ENCODE results near the gene TRAPPC11. TPM values are rescaled to one million over a fixed set of nuclear protein-coding genes. Genes with fewer than 3 reads are reported as not detected.

TRAPPC11 gene
- total RNA-seq, 2 experiments from 2014 or later: 27.8 to 35.7 TPM

GRCh38 chr4:183757060-183757459, 98.0 kb downstream of the TRAPPC11 start:
- Histone ChIP-seq H3K9me3 (ENCODE audit: low read length) (no peaks in the 10 kb centered on the region), H3K4me2 (ENCODE audit: low read length) (no peak overlapping the region), H3K27ac (ENCODE audit: low read depth, low read length, poor library complexity, severe bottlenecking) (no peak overlapping the region), H4K20me1 (ENCODE audit: insufficient read depth, low read length) (no peaks in the 10 kb centered on the region), H2AFZ (ENCODE audit: low read length) (no peak overlapping the region), H3K9me2 (ENCODE audit: insufficient read depth, low read length) (no peaks in the 10 kb centered on the region), H3K4me1 (ENCODE audit: insufficient read depth, low read length, poor library complexity, severe bottlenecking) (no peaks in the 10 kb centered on the region), H3K36me3 (ENCODE audit: insufficient read depth, low read length) (no peaks in the 10 kb centered on the region), H3K4me3 (ENCODE audit: low read depth, low read length, poor library complexity, severe bottlenecking) (no peak overlapping the region), H3K79me2 (ENCODE audit: insufficient read depth, low read depth, low read length) (no peaks in the 10 kb centered on the region)
- ChIA-PET POLR2A (interaction anchor here (0.7 kb wide), 1 partner anchor 9 kb away, joined by 5 read pairs; no protein-coding TSS in a partner anchor), CTCF (ENCODE audit: unreplicated experiment) (no interaction called here)
- no peak for DNase-seq (ENCODE audit: low spot score)
- TF ChIP-seq CTCF (conservative IDR thresholded peaks at IDR 0.05; ENCODE audit: low read length): no peak
- BruUV-seq (replicated peaks): no TSS peak
- intact Hi-C loops (cut with micrococcal nuclease; ENCODE audit: unreplicated experiment): no loop called here

GRCh38 chr4:183758061-183758757, 99.1 kb downstream of the TRAPPC11 start:
- H3K4me3 ChIP-seq (ENCODE audit: low read depth, low read length, poor library complexity, severe bottlenecking): no peak overlapping the region
- intact Hi-C loops (cut with micrococcal nuclease; ENCODE audit: unreplicated experiment): no loop called here
- H3K9me3 ChIP-seq (ENCODE audit: low read length): no peaks in the 10 kb centered on the region
- H3K79me2 ChIP-seq (ENCODE audit: insufficient read depth, low read depth, low read length): no peaks in the 10 kb centered on the region
- H3K4me1 ChIP-seq (ENCODE audit: insufficient read depth, low read length, poor library complexity, severe bottlenecking): no peaks in the 10 kb centered on the region
- no peak for DNase-seq (ENCODE audit: low spot score)
- no peaks in the 10 kb centered on the region for H4K20me1 ChIP-seq (ENCODE audit: insufficient read depth, low read length)
- no peak overlapping the region for H2AFZ ChIP-seq (ENCODE audit: low read length)
- BruUV-seq (replicated peaks): no TSS peak
- H3K4me2 ChIP-seq (ENCODE audit: low read length): no peak overlapping the region
- CTCF ChIA-PET (ENCODE audit: unreplicated experiment): no interaction called here
- H3K27ac ChIP-seq (ENCODE audit: low read depth, low read length, poor library complexity, severe bottlenecking): no peak overlapping the region
- H3K36me3 ChIP-seq (ENCODE audit: insufficient read depth, low read length): no peaks in the 10 kb centered on the region
- no peaks in the 10 kb centered on the region for H3K9me2 ChIP-seq (ENCODE audit: insufficient read depth, low read length)
- TF ChIP-seq CTCF (conservative IDR thresholded peaks at IDR 0.05; ENCODE audit: low read length) (no peak), EZH2phosphoT487 (IDR thresholded peaks at IDR 0.05; ENCODE audit: borderline replicate concordance, low read depth, low read length) (no peak)
- POLR2A ChIA-PET: no interaction called here

- Histone ChIP-seq H2AFZ (ENCODE audit: low read length) (no peak overlapping the region), H3K9me3 (ENCODE audit: low read length) (no peaks in the 10 kb centered on the region), H4K20me1 (ENCODE audit: insufficient read depth, low read length) (no peaks in the 10 kb centered on the region), H3K4me1 (ENCODE audit: insufficient read depth, low read length, poor library complexity, severe bottlenecking) (no peaks in the 10 kb centered on the region), H3K4me2 (ENCODE audit: low read length) (no peak overlapping the region), H3K4me3 (ENCODE audit: low read depth, low read length, poor library complexity, severe bottlenecking) (no peak overlapping the region), H3K27ac (ENCODE audit: low read depth, low read length, poor library complexity, severe bottlenecking) (no peak overlapping the region), H3K9me2 (ENCODE audit: insufficient read depth, low read length) (no peaks in the 10 kb centered on the region), H3K79me2 (ENCODE audit: insufficient read depth, low read depth, low read length) (no peaks in the 10 kb centered on the region), H3K36me3 (ENCODE audit: insufficient read depth, low read length) (no peaks in the 10 kb centered on the region)
- intact Hi-C loops (cut with micrococcal nuclease; ENCODE audit: unreplicated experiment): no loop called here
- DNase-seq (ENCODE audit: low spot score): no peak
- ChIA-PET CTCF (ENCODE audit: unreplicated experiment) (no interaction called here), POLR2A (no interaction called here)
- TF ChIP-seq CTCF (conservative IDR thresholded peaks at IDR 0.05; ENCODE audit: low read length) (no peak), EZH2phosphoT487 (IDR thresholded peaks at IDR 0.05; ENCODE audit: borderline replicate concordance, low read depth, low read length) (no peak)
- no TSS peak for BruUV-seq (replicated peaks)
These were observed 99.8 kb downstream of the TRAPPC11 start for GRCh38 chr4:183758758-183759447.
